RKO (cell line): ENCODE data around the gene FBN3.
"Not testable (repeated sequence)": the region's sequence is repeated elsewhere in the genome, so short reads cannot be mapped to it uniquely, and the experiment has no call there.

Experiments
- DNase-seq: peaks from one replicate; pipeline ENCODE4 v3.0.0-alpha.2; 2016; ENCODE audit warnings: low spot score

Gene FBN3

DNA sequence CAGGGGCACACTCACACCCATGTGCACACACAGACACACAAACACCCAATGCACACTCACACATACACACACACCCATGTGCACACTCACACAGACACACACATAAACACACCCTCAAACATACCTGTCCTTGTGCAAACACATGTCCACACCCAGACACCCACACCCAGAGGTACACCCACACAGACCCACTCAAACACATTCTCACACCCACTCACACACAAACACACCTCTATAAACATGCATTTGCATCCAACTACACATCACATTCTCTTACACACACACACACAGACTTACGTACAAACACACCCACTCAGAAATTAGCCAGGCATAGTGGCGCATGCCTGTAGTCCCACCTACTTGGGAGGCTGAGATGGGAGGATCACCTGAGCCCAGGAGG is 31.4 kb downstream of the FBN3 start:
- no peak for DNase-seq

GRCh38 chr19:8116437-8117293 is 32.7 kb downstream of the FBN3 start:
- no peak for DNase-seq

- no peak for DNase-seq
Measured at GRCh38 chr19:8115805-8116396, 33.5 kb downstream of the FBN3 start.

DNA sequence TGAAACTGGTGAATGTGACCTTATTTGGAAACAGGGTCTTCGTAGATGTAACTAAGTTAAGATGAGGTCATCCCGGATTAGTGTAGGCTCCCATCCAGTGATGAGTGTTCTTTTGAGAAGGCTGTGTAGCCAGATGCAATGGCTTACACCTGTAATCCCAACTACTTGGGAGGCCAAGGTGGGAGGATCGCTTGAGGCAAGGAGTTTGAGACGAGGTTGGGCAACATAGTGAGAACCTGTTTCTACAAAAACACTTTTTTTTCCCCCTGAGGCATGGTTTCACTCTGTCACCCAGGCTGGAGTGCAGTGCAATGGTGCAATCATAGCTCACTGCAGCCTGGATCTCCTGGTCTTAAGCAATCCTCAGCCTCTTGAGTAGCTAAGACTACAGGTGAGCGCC is 36.4 kb downstream of the FBN3 start:
- peak; percentile 20 for DNase-seq

- DNase-seq = no peak
Measured at GRCh38 chr19:8111376-8111775, 38.0 kb downstream of the FBN3 start.

DNA sequence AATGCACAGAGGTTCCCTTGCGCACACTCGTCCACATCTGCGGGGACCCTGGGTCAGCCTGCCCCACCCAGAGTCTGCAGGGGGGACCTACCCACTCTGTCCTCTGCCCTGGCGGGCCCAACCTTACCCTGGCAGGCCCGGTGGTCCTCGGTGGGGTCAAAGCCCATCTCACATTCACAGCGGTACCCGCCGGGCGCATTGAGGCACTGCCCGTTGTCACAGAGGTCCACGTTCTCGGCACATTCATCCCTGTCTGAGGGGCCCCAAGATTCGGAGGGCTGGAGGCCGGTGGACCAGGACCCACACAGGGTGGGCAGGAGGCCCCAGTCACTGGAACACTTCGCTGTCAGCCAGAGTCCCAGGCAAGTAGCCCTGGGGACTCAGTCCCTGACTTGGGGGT is 38.5 kb downstream of the FBN3 start:
- no peak for DNase-seq

DNA sequence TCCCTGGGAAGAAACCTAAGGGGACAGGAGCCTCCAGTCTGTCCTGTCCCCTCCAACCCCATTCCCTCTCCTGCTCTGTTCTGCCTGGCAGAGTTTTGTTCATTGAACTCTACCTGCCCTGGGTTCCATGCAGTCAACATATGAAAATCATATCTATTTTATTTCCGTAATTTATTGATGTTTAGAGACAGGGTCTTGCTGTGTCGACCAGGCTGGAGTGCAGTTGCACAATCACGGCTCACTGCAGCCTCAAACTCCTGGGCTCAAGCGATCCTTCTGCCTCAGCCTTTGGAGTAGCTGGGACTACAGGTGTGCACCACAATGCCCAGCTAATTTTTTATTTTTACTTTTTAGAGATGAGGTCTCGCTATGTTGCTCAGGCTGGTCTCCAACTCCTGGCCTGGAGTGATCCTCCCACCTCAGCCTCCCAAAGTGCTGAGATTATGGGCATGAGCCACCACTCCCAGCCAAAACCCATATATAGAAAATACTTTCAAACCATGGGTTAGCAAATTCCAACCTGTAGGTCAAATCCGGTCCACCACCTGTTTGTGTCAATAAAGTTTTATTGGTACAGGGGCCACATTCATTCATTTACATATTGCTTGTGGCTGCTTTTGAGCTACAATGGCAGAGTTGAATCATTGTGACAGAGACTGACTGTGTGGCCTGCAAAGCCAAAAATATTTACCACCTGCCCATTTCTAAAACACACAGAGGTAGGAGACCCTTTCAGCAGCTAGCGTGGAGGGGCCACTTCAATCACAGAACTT is 39.3 kb downstream of the FBN3 start:
- no peak for DNase-seq

DNA sequence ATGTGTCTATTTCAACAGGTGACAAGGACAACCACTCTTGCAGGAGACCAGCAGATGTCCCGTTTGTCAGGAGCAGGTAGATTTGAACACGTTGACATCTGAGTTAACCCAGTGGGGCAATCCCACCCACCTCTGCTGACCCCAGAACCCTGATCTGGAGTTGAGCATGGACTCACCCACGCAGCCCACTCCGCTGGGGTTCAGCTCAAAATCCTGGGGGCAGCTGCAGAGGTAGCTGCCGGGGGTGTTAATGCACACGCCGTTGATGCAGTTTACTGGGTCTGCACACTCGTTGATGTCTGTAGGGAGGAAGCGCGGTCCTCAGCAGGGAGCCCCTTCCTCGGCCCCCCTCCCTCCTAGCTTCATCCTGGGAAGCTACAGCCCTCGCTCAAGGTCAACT is 39.9 kb downstream of the FBN3 start:
- DNase-seq = no peak

GRCh38 chr19:8108560-8109445 is 40.6 kb downstream of the FBN3 start:
- DNase-seq = no peak

- no peak for DNase-seq
Measured at GRCh38 chr19:8107301-8107903, 42.0 kb downstream of the FBN3 start.

DNA sequence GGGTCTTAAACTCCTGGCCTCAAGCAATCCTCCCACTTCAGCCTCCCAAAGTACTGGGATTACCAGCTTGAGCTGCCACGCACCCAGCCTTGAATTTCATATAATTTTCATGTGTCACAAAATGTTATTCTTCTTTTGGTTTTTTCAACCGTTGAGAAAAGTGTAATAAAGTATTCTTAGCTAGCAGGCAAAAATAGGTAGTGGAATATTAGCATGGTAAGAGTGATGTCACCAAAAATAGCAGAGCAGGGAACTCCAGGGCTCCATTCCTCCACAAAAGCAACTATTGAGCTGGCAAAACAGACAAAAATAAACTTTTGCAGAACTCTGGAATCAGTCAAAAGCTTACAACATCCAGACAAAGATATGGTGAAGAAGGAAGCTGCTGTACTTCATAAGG is 43.9 kb downstream of the FBN3 start:
- no peak for DNase-seq

GRCh38 chr19:8101910-8102309 is 47.5 kb downstream of the FBN3 start:
- DNase-seq = not testable (repeated sequence)

DNA sequence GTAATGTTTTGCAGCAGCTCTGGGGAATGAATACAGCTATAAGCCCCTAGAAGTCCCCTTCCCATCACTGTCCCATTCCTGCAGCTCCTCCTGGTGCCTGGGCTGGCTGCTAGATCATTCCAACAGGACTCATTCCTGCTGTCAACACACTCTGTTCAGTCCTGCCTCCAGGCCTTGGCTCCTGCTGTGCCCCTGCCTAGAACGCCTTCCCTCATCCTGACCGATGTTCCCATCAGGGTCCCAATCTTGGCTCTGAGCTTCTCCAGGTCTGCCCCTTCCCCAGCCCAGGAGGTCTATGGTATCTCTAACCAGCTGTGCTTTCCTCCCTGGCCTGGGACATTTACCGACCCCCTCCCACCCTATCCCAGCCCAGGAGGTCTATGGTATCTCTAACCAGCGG is 48.1 kb downstream of the FBN3 start:
- no peak for DNase-seq

DNA sequence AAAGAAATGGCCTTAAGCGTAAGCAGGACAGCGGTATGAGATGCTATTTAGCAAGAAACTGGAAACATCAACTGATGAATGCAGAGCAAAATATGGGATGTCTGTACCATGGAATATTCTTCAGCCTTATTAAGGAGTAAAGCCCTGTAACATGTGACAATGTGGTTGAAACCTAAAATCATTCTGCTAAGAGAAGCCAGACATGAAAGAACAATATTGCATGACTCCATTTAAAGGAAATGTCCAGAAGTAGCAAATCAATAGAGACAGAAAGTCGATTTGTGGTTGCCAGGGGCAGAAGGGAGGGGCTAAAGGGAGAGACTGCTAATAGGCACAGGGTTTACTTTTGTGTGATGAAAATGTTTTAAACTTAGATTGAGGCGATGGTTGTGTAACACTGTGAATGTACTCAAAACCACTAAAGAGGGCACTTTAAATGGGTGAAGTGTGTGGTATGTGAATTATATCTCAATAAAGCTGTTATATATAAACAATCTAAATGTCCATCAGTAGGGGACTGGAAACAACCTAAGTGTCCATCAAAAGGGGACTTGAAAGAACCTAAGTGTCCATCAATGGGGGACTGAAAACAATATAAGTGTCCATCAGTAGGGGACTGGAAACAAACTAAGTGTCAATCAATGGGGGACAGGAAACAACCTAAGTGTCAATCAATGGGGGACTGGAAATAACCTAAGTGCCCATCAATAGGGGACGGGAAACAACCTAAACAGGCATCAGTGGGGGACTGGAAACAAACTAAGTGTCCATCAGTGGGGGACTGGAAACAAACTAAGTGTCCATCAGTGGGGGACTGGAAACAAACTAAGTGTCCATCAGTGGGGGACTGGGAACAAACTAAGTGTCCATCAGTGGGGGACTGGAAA is 51.5 kb downstream of the FBN3 start:
- DNase-seq = no peak

DNA sequence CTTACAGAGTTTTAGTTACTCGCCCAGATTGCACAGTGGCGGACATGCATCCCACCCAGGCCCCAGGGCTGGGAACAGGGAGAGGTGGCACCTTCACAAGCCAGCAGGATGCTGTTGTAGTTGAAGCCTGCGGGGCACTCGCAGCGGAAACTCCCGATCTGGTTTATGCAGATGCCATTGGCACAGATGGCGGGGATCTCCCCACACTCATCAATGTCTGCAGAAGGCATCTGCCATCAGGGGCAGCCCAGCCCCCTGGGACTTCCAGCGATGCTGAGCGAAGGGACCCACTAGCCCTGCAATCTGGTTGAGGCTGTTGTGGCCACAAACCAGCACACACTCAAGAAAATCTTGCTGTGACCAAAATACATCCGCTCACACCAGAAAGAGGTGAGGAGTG is 52.2 kb downstream of the FBN3 start:
- no peak for DNase-seq

DNA sequence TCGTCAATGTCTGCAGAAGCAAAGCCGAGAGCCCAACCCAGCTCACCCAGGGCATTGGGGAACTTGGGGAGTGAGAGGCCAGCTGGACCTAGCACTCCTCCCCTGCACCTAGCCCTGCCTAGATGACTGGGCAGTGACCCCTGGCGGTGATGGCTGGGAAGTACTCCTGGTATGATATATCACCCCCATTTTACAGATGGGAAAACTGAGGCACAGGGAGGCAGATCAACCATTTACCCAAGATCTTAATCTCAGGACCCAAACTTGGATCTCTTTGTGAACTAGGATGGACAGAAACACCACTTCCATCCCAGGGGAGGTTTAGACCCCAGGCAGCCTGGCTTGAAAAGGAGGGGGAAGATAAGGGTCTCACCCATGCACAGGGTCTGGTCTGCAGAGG is 53.3 kb downstream of the FBN3 start:
- DNase-seq = no peak

DNA sequence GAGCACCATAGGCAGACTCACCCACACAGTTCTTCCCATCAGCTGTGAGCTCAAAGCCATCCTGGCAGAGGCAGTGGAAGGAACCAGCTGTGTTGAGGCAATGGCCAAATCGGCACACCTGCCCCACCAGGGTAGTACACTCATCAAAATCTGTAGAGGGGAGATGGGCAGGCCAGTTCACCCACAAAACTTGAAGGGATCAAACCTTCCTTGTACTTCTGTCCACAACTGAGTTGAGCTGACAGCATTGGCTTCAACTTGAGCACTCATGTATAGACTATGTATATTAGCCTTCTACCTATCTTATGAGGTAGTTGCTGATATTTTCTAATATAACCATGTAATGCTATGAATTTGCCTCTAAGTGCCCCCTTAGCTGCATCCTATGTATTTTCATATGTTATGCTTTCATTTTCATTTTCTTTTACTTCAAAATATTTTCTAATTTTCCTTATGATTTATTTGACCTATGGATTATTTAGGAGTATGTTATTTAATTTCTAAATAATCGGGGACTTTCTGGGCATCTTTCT is 54.0 kb downstream of the FBN3 start:
- DNase-seq = no peak

- no peak for DNase-seq
Measured at GRCh38 chr19:8094336-8094735, 55.1 kb downstream of the FBN3 start.

- DNase-seq = no peak
Measured at GRCh38 chr19:8093740-8094139, 55.7 kb downstream of the FBN3 start.

GRCh38 chr19:8090950-8091349 is 58.4 kb downstream of the FBN3 start:
- DNase-seq = no peak
